Gastrocnemius medialis (tissue), 4 donors: ENCODE measurements around the gene MTHFD2L. TPM values are rescaled to one million over a fixed set of nuclear protein-coding genes. Genes with fewer than 3 reads are reported as not detected.

Source experiments
- ATAC-seq, 2 donors: fragments of 150-250 bp; one replicate each; pipeline ENCODE4 v1.9.1; 2016
- DNase-seq, 2 donors: peaks; one replicate each; pipeline ENCODE4 v3.0.0-alpha.2; 2019
- H3K27ac ChIP-seq, 4 donors: fragments of 200-600 bp; sonication (generic); 1 replicate in 1 of 4; 2 replicates in 3 of 4; pipeline ENCODE4 v1.5.1; 2016 to 2018; ENCODE audit warnings: mild to moderate bottlenecking in 2 of 4, moderate library complexity in 1 of 4
- H3K27me3 ChIP-seq, 3 donors: fragments of 200-600 bp; sonication (generic) in 2 of 3; 1 replicate in 1 of 3; 2 replicates in 2 of 3; pipeline versions ENCODE4 v1.5.1 to v1.6.0; 2016 to 2019; ENCODE audit warnings: mild to moderate bottlenecking in 1 of 3, moderate library complexity in 1 of 3
- H3K36me3 ChIP-seq, 2 donors: fragments of 200-600 bp; sonication (generic) in 1 of 2; one replicate each; pipeline ENCODE4 v1.5.1; 2017 to 2018
- H3K4me1 ChIP-seq, 2 donors: fragments of 200-600 bp; sonication (generic) in 1 of 2; one replicate each; pipeline ENCODE4 v1.5.1; 2016 to 2017; ENCODE audit warnings: mild to moderate bottlenecking in 2 of 2
- H3K4me3 ChIP-seq, 4 donors: fragments of 200-600 bp; sonication (generic) in 3 of 4; 1 replicate in 1 of 4; 2 replicates in 3 of 4; pipeline ENCODE4 v1.5.1; 2016 to 2019; ENCODE audit warnings: mild to moderate bottlenecking in 2 of 4
- H3K9me3 ChIP-seq, 3 donors: fragments of 200-600 bp; sonication (generic) in 2 of 3; 1 replicate in 1 of 3; 2 replicates in 2 of 3; pipeline ENCODE4 v1.5.1; 2016 to 2019
- CTCF ChIP-seq, 5 experiments: fragments of 450-650 bp in 3 of 5; fragments of 200-600 bp in 2 of 5; sonication (generic) in 2 of 5; IDR thresholded peaks in 4 of 5; conservative IDR thresholded peaks in 1 of 5; 1 replicate in 4 of 5; 2 replicates in 1 of 5; pipeline ENCODE4 v1.5.1; 2016 to 2019; ENCODE audit warnings: antibody characterized with exemption in 5 of 5, mild to moderate bottlenecking in 3 of 5, moderate library complexity in 3 of 5
- POLR2A ChIP-seq, 2 donors: fragments of 450-650 bp; IDR thresholded peaks; one replicate each; pipeline ENCODE4 v1.6.1; 2017; ENCODE audit warnings: antibody characterized with exemption in 2 of 2, mild to moderate bottlenecking in 2 of 2, moderate library complexity in 2 of 2
- in situ Hi-C, 4 donors: fragments of 200-750 bp; cut with MboI; loops; one replicate each; pipeline versions ENCODE4 v1.15.0 to v1.8.0; 2017; ENCODE audit warnings: low sequenced_read_pairs in 4 of 4
- intact Hi-C: fragments of 100-400 bp; cut with DNase I; formaldehyde crosslinking; loops from one replicate; pipeline ENCODE4 v1.15.1; 2023; ENCODE audit warnings: low total_unique reads
- total RNA-seq, 4 donors: library from RNA; depleted of rRNA; stranded (reverse); fragments of >200 nt; gene quantifications; one replicate each; pipeline versions ENCODE4 v1.1.0 to v1.2.3, GENCODE V29; 2016

MTHFD2L gene
- total RNA-seq, 4 donors from 2014 or later, result 7.0 to 11.0 (median 7.8) TPM

GRCh38 chr4:74255096-74255495 lies 97.2 kb downstream of the MTHFD2L start:
- intact Hi-C loops, result no loop called here
- Histone ChIP-seq H3K4me1 (no peaks in the 10 kb centered on the region), H3K36me3 (peaks cover 0 to 6% of the 10 kb centered on the region in 2 donors), H3K9me3 (no peaks in the 10 kb centered on the region), H3K27ac (no peak overlapping the region), H3K4me3 (no peak overlapping the region), H3K27me3 (no peaks in the 10 kb centered on the region)
- TF ChIP-seq CTCF (IDR thresholded peaks at IDR 0.05 in 4 of 5, conservative IDR thresholded peaks at IDR 0.05 in 1 of 5) (no peak), POLR2A (IDR thresholded peaks at IDR 0.05) (no peak)
- DNase-seq (no peak), ATAC-seq (no peak)
- in situ Hi-C loops, result no loop called here

GRCh38 chr4:74258963-74259362 lies 101.0 kb downstream of the MTHFD2L start:
- Histone ChIP-seq H3K36me3 (no peaks in the 10 kb centered on the region), H3K4me1 (peaks cover 0 to 5% of the 10 kb centered on the region in 2 donors), H3K9me3 (no peaks in the 10 kb centered on the region), H3K4me3 (no peak overlapping the region), H3K27me3 (no peaks in the 10 kb centered on the region), H3K27ac (no peak overlapping the region)
- ATAC-seq (no peak), DNase-seq (no peak)
- intact Hi-C loops (no loop called here), in situ Hi-C loops (no loop called here)
- TF ChIP-seq CTCF (IDR thresholded peaks at IDR 0.05 in 4 of 5, conservative IDR thresholded peaks at IDR 0.05 in 1 of 5) (no peak), POLR2A (IDR thresholded peaks at IDR 0.05) (no peak)

GRCh38 chr4:74260036-74260435 lies 102.1 kb downstream of the MTHFD2L start:
- Histone ChIP-seq H3K9me3 (no peaks in the 10 kb centered on the region), H3K4me3 (no peak overlapping the region), H3K27ac (no peak overlapping the region), H3K36me3 (no peaks in the 10 kb centered on the region), H3K27me3 (no peaks in the 10 kb centered on the region), H3K4me1 (peaks cover 0 to 5% of the 10 kb centered on the region in 2 donors)
- no peak for TF ChIP-seq POLR2A (IDR thresholded peaks at IDR 0.05)
- no peak for TF ChIP-seq CTCF (IDR thresholded peaks at IDR 0.05 in 4 of 5, conservative IDR thresholded peaks at IDR 0.05 in 1 of 5)
- ATAC-seq (no peak), DNase-seq (no peak)
- intact Hi-C loops (no loop called here), in situ Hi-C loops (no loop called here)

GRCh38 chr4:74262522-74262921 lies 104.6 kb downstream of the MTHFD2L start:
- TF ChIP-seq CTCF (IDR thresholded peaks at IDR 0.05 in 4 of 5, conservative IDR thresholded peaks at IDR 0.05 in 1 of 5) (no peak), POLR2A (IDR thresholded peaks at IDR 0.05) (no peak)
- intact Hi-C loops, result no loop called here

GRCh38 chr4:74263551-74263950 lies 105.6 kb downstream of the MTHFD2L start:
- H3K27me3 ChIP-seq, result no peaks in the 10 kb centered on the region
- no peak for ATAC-seq
- DNase-seq, result no peak
- intact Hi-C loops, result no loop called here
- H3K4me1 ChIP-seq, result peaks cover 0 to 5% of the 10 kb centered on the region in 2 donors
- no peaks in the 10 kb centered on the region for H3K36me3 ChIP-seq
- TF ChIP-seq POLR2A (IDR thresholded peaks at IDR 0.05) (no peak), CTCF (IDR thresholded peaks at IDR 0.05 in 4 of 5, conservative IDR thresholded peaks at IDR 0.05 in 1 of 5) (no peak)
- in situ Hi-C loops, result no loop called here
- H3K9me3 ChIP-seq, result no peaks in the 10 kb centered on the region
- H3K27ac ChIP-seq, result no peak overlapping the region
- no peak overlapping the region for H3K4me3 ChIP-seq

More at GRCh38 chr4:74262522-74262921, 104.6 kb downstream of the MTHFD2L start:
- in situ Hi-C loops, result no loop called here
- no peaks in the 10 kb centered on the region for H3K9me3 ChIP-seq
- no peak overlapping the region for H3K4me3 ChIP-seq
- peaks cover 0 to 5% of the 10 kb centered on the region in 2 donors for H3K4me1 ChIP-seq
- H3K27me3 ChIP-seq, result no peaks in the 10 kb centered on the region
- ATAC-seq, result no peak
- H3K27ac ChIP-seq, result no peak overlapping the region
- no peaks in the 10 kb centered on the region for H3K36me3 ChIP-seq
- no peak for DNase-seq
